Progenitor cell of endocrine pancreas (in vitro differentiated cells): ENCODE measurements around the gene OR13C3. TPM values are rescaled to one million over a fixed set of nuclear protein-coding genes. Genes with fewer than 3 reads are reported as not detected.
A peak's percentile ranks its signal among the peaks of the same experiment; 100 is the strongest.
"Not testable (repeated sequence)": the region's sequence is repeated elsewhere in the genome, so short reads cannot be mapped to it uniquely, and the experiment has no call there.

Experiments
- DNase-seq: peaks from one replicate; pipeline ENCODE4 v3.0.0; 2021; ENCODE audit warnings: low spot score; ENCODE audit not compliant: unreplicated experiment
- H3K27ac Mint-ChIP-seq: 2 replicates; pipeline ENCODE4 v1.8.0; 2021; ENCODE audit warnings: mild to moderate bottlenecking, moderate library complexity, mixed read lengths
- H3K27me3 Mint-ChIP-seq: 2 replicates; pipeline ENCODE4 v1.8.0; 2021; ENCODE audit warnings: mixed read lengths
- H3K36me3 Mint-ChIP-seq: 2 replicates; pipeline ENCODE4 v1.8.0; 2022; ENCODE audit warnings: mixed read lengths; ENCODE audit not compliant: insufficient read depth
- H3K4me1 Mint-ChIP-seq: 2 replicates; pipeline ENCODE4 v1.8.0; 2021; ENCODE audit warnings: low read depth, mixed read lengths
- H3K4me3 Mint-ChIP-seq: 2 replicates; pipeline ENCODE4 v1.8.0; 2021; ENCODE audit warnings: low read depth, mild to moderate bottlenecking, moderate library complexity, mixed read lengths
- H3K9me3 Mint-ChIP-seq: 2 replicates; pipeline ENCODE4 v1.8.0; 2021; ENCODE audit warnings: low read depth, mixed read lengths
- CTCF ChIP-seq: fragments of 200-600 bp; sonication (generic); IDR thresholded peaks from one replicate; pipeline ENCODE4 v1.5.0; 2021; ENCODE audit warnings: antibody characterized with exemption, mild to moderate bottlenecking; ENCODE audit not compliant: unreplicated experiment
- total RNA-seq: library from RNA; stranded (reverse); gene quantifications from 2 replicates; pipeline ENCODE4 v1.2.1, GENCODE V29; 2021

Gene OR13C3
- total RNA-seq, 1 donor from 2014 or later, result not detected

- no peak for TF ChIP-seq CTCF
Observed at GRCh38 chr9:104544644-104545043, 8.0 kb upstream of the OR13C3 start.

GRCh38 chr9:104539275-104539674 is 2.6 kb upstream of the OR13C3 start:
- no peak for TF ChIP-seq CTCF
- Mint-ChIP-seq H3K4me1 (no peaks in the 10 kb centered on the region), H3K27me3 (no peaks in the 10 kb centered on the region), H3K36me3 (no peaks in the 10 kb centered on the region), H3K9me3 (no peaks in the 10 kb centered on the region), H3K27ac (peak overlapping the region; percentile 26), H3K4me3 (no peak overlapping the region)
- no peak for DNase-seq

More at GRCh38 chr9:104544644-104545043, 8.0 kb upstream of the OR13C3 start:
- H3K36me3 Mint-ChIP-seq, result no peaks in the 10 kb centered on the region
- no peak for DNase-seq
- H3K4me1 Mint-ChIP-seq, result no peaks in the 10 kb centered on the region
- H3K4me3 Mint-ChIP-seq, result no peak overlapping the region
- H3K9me3 Mint-ChIP-seq, result no peaks in the 10 kb centered on the region
- no peak overlapping the region for H3K27ac Mint-ChIP-seq
- H3K27me3 Mint-ChIP-seq, result no peaks in the 10 kb centered on the region

GRCh38 chr9:104527109-104527508 is 9.5 kb downstream of the OR13C3 start, which contains the start of gene OR13C4:
Gene OR13C4 (minus strand): TSS chr9:104527209. CDS start chr9:104527209, 0 bp downstream.
- no peaks in the 10 kb centered on the region for H3K4me1 Mint-ChIP-seq
- no peaks in the 10 kb centered on the region for H3K27me3 Mint-ChIP-seq
- TF ChIP-seq CTCF, result no peak
- no peaks in the 10 kb centered on the region for H3K36me3 Mint-ChIP-seq
- no peak for DNase-seq
- no peak within 1 kb of the TSS for H3K4me3 Mint-ChIP-seq
- peaks cover 12% of the 10 kb centered on the region for H3K9me3 Mint-ChIP-seq
- no peak within 1 kb of the TSS for H3K27ac Mint-ChIP-seq

- not testable (repeated sequence) for H3K36me3 Mint-ChIP-seq, H3K27ac Mint-ChIP-seq, H3K4me1 Mint-ChIP-seq, H3K4me3 Mint-ChIP-seq, H3K9me3 Mint-ChIP-seq, H3K27me3 Mint-ChIP-seq, DNase-seq
Observed at GRCh38 chr9:104520241-104520640, 16.4 kb downstream of the OR13C3 start.

- no peak for TF ChIP-seq CTCF
- H3K36me3 Mint-ChIP-seq, result no peaks in the 10 kb centered on the region
- H3K4me3 Mint-ChIP-seq, result no peak overlapping the region
- H3K4me1 Mint-ChIP-seq, result peaks cover 4% of the 10 kb centered on the region
- no peak overlapping the region for H3K27ac Mint-ChIP-seq
- H3K27me3 Mint-ChIP-seq, result no peaks in the 10 kb centered on the region
- H3K9me3 Mint-ChIP-seq, result no peaks in the 10 kb centered on the region
- no peak for DNase-seq
Observed at GRCh38 chr9:104514901-104515300, 21.8 kb downstream of the OR13C3 start.

GRCh38 chr9:104506565-104506964 is 30.1 kb downstream of the OR13C3 start:
- Mint-ChIP-seq H3K4me3 (no peak overlapping the region), H3K36me3 (peaks cover 4% of the 10 kb centered on the region), H3K9me3 (peaks cover 20% of the 10 kb centered on the region), H3K27me3 (peaks cover 17% of the 10 kb centered on the region), H3K4me1 (peaks cover 3% of the 10 kb centered on the region), H3K27ac (no peak overlapping the region)
- no peak for TF ChIP-seq CTCF
- DNase-seq, result no peak
